SU-DHL-6 (cell line): ENCODE results near the gene ZBTB16.

Source experiments
- H2AFZ ChIP-seq: fragments of 200-600 bp; sonication (generic); 2 replicates; pipeline ENCODE4 v1.6.1; 2014; ENCODE audit warnings: low read depth, mild to moderate bottlenecking, moderate library complexity, mixed read lengths, antibody characterized with exemption, low read length; ENCODE audit not compliant: severe bottlenecking
- H3F3A ChIP-seq: fragments of 200-600 bp; shearing (Covaris generic); 2 replicates; pipeline ENCODE4 v1.6.0; 2016; ENCODE audit warnings: antibody characterized with exemption, mild to moderate bottlenecking; ENCODE audit not compliant: insufficient read depth
- H3K27ac ChIP-seq: fragments of 200-600 bp; sonication (generic); 2 replicates; pipeline ENCODE4 v1.5.1; 2016; ENCODE audit warnings: low read depth, mild to moderate bottlenecking, low read length, moderate library complexity, mixed read lengths
- H3K27me3 ChIP-seq: fragments of 200-600 bp; sonication (generic), shearing (Covaris generic); 2 replicates; pipeline ENCODE4 v1.6.0; 2014; ENCODE audit warnings: mild to moderate bottlenecking, low read length
- H3K36me3 ChIP-seq: fragments of 200-600 bp; sonication (generic); 2 replicates; pipeline ENCODE4 v1.6.1; 2014; ENCODE audit warnings: mild to moderate bottlenecking, low read length, mixed read lengths
- H3K4me2 ChIP-seq: fragments of 300-600, 200-600 bp; shearing (Covaris generic), sonication (generic); 2 replicates; pipeline ENCODE4 v1.6.0; 2014; ENCODE audit warnings: low read length, low read depth, mild to moderate bottlenecking; ENCODE audit not compliant: poor library complexity, severe bottlenecking
- H3K4me3 ChIP-seq: fragments of 200-600 bp; sonication (generic); 2 replicates; pipeline ENCODE4 v1.5.1; 2014; ENCODE audit warnings: antibody characterized with exemption, low read length, mild to moderate bottlenecking, mixed read lengths; ENCODE audit not compliant: insufficient read depth, poor library complexity, severe bottlenecking
- H3K79me2 ChIP-seq: fragments of 200-600 bp; sonication (generic); 2 replicates; pipeline ENCODE4 v1.6.1; 2014; ENCODE audit warnings: mild to moderate bottlenecking, low read length, moderate library complexity; ENCODE audit not compliant: insufficient read depth
- H3K9ac ChIP-seq: fragments of 200-600 bp; sonication (generic); 2 replicates; pipeline ENCODE4 v1.7.0; 2014; ENCODE audit warnings: mild to moderate bottlenecking, low read length
- H3K9me2 ChIP-seq: fragments of 200-600 bp; sonication (generic); replicated peaks from 2 replicates; pipeline ENCODE4 v1.6.1; 2014; ENCODE audit warnings: low read length; ENCODE audit not compliant: insufficient read depth
- H3K9me3 ChIP-seq: fragments of 200-600 bp; sonication (generic); 2 replicates; pipeline ENCODE4 v1.6.1; 2014; ENCODE audit warnings: low read length, mixed read lengths; ENCODE audit not compliant: insufficient read depth
- H4K20me1 ChIP-seq: fragments of 200-600 bp; sonication (generic); 2 replicates; pipeline ENCODE4 v1.6.1; 2014; ENCODE audit warnings: low read depth, mild to moderate bottlenecking, antibody characterized with exemption, low read length, moderate library complexity, mixed read lengths
- EZH2phosphoT487 ChIP-seq: fragments of 200-600 bp; sonication (generic), shearing (Covaris generic); conservative IDR thresholded peaks from 2 replicates; pipeline ENCODE4 v1.6.1; 2018; ENCODE audit warnings: mild to moderate bottlenecking, antibody characterized with exemption, low read length, moderate library complexity, mixed read lengths
- TF ChIP-seq, protein P1 (sequence below): fragments of 200-600 bp; sonication (generic); IDR thresholded peaks from one replicate; pipeline ENCODE4 v1.5.1; 2017; ENCODE audit warnings: antibody characterized with exemption, mild to moderate bottlenecking, low read length, moderate library complexity; ENCODE audit not compliant: insufficient read depth, poor library complexity, severe bottlenecking

Gene ZBTB16

GRCh38 chr11:114296605-114297372, 237.3 kb downstream of the ZBTB16 start:
- Histone ChIP-seq H2AFZ (no peak overlapping the region), H3K9me2 (no peaks in the 10 kb centered on the region), H3K36me3 (no peaks in the 10 kb centered on the region), H3K79me2 (no peaks in the 10 kb centered on the region), H3K27ac (no peak overlapping the region), H3K4me3 (no peak overlapping the region), H4K20me1 (no peaks in the 10 kb centered on the region), H3K27me3 (no peaks in the 10 kb centered on the region), H3K4me2 (no peak overlapping the region), H3F3A (no peaks in the 10 kb centered on the region), H3K9me3 (no peaks in the 10 kb centered on the region), H3K9ac (no peak overlapping the region)
- TF ChIP-seq, protein P1, sequence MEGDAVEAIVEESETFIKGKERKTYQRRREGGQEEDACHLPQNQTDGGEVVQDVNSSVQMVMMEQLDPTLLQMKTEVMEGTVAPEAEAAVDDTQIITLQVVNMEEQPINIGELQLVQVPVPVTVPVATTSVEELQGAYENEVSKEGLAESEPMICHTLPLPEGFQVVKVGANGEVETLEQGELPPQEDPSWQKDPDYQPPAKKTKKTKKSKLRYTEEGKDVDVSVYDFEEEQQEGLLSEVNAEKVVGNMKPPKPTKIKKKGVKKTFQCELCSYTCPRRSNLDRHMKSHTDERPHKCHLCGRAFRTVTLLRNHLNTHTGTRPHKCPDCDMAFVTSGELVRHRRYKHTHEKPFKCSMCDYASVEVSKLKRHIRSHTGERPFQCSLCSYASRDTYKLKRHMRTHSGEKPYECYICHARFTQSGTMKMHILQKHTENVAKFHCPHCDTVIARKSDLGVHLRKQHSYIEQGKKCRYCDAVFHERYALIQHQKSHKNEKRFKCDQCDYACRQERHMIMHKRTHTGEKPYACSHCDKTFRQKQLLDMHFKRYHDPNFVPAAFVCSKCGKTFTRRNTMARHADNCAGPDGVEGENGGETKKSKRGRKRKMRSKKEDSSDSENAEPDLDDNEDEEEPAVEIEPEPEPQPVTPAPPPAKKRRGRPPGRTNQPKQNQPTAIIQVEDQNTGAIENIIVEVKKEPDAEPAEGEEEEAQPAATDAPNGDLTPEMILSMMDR, result no peak
- no peak for TF ChIP-seq EZH2phosphoT487

GRCh38 chr11:114297806-114298709, 238.5 kb downstream of the ZBTB16 start:
- no peak overlapping the region for H3K9ac ChIP-seq
- no peaks in the 10 kb centered on the region for H4K20me1 ChIP-seq
- no peak for TF ChIP-seq EZH2phosphoT487
- TF ChIP-seq, protein P1, result no peak
- H3K4me3 ChIP-seq, result no peak overlapping the region
- no peak overlapping the region for H2AFZ ChIP-seq
- no peaks in the 10 kb centered on the region for H3K9me2 ChIP-seq
- H3K36me3 ChIP-seq, result no peaks in the 10 kb centered on the region
- H3K79me2 ChIP-seq, result no peaks in the 10 kb centered on the region
- no peaks in the 10 kb centered on the region for H3K27me3 ChIP-seq
- H3K4me2 ChIP-seq, result no peak overlapping the region
- H3F3A ChIP-seq, result no peaks in the 10 kb centered on the region
- H3K9me3 ChIP-seq, result no peaks in the 10 kb centered on the region
- H3K27ac ChIP-seq, result no peak overlapping the region

DNA sequence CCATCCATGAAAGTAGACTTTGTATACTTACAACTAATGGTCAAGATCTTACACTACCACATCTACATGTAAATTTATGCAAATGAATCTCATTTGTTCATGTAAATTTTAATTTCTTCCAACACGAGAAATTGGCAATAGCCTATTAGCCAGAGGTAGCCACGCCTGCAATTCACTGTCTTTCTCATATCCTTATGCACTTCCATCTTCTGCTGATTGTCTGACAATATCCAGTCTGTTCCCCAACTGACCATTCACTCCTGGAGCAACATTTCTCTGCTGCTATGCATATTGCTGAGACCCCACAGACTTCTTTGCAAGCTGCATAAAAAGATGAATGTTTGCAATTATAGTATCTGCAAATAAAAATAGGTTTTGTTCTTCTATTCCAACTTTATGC, 239.2 kb downstream of the ZBTB16 start:
- H3K9ac ChIP-seq, result no peak overlapping the region
- TF ChIP-seq, protein P1, result no peak
- no peak for TF ChIP-seq EZH2phosphoT487
- no peaks in the 10 kb centered on the region for H3K27me3 ChIP-seq
- no peaks in the 10 kb centered on the region for H3K9me2 ChIP-seq
- H4K20me1 ChIP-seq, result no peaks in the 10 kb centered on the region
- H3K27ac ChIP-seq, result no peak overlapping the region
- H2AFZ ChIP-seq, result no peak overlapping the region
- no peaks in the 10 kb centered on the region for H3F3A ChIP-seq
- no peak overlapping the region for H3K4me3 ChIP-seq
- no peaks in the 10 kb centered on the region for H3K36me3 ChIP-seq
- no peaks in the 10 kb centered on the region for H3K9me3 ChIP-seq
- no peaks in the 10 kb centered on the region for H3K79me2 ChIP-seq
- no peak overlapping the region for H3K4me2 ChIP-seq
